ENCODE data around the gene TTLL10.
"Not testable (repeated sequence)": the region's sequence is repeated elsewhere in the genome, so short reads cannot be mapped to it uniquely, and the experiment has no call there.

DNA sequence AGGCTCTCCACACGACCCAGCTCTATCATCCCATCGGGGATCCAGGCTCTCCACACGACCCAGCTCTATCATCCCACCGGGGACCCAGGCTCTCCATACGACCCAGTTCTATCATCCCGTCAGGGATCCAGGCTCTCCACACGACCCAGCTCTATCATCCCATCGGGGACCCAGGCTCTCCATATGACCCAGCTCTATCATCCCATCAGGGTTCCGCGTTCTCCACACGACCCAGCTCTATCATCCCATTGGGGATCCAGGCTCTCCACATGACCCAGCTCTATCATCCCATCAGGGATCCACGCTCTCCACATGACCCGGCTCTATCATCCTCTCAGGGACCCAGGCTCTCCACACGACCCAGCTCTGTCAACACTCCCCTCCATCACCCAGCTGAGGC is 20.5 kb upstream of the TTLL10 start:
- TF ChIP-seq POLR2A (IDR thresholded peaks at IDR 0.05; ENCODE audit: low read depth, low read length); POLR2AphosphoS5 (IDR thresholded peaks at IDR 0.05; ENCODE audit: low read depth, low read length); POU2F2 (IDR thresholded peaks at IDR 0.05; ENCODE audit: low read depth, low read length); TAF1 (IDR thresholded peaks at IDR 0.05; ENCODE audit: low read depth, low read length); SPI1 (IDR thresholded peaks at IDR 0.05; ENCODE audit: low read depth, low read length); PAX5 (IDR thresholded peaks at IDR 0.05; ENCODE audit: insufficient read depth, low read length, severe bottlenecking): not testable (repeated sequence)
